SKM-1 (cell line): ENCODE results near the gene CXCL6.

Experiments used
- DNase-seq: peaks from one replicate; lab custom pipeline; 2025; ENCODE audit not compliant: unreplicated experiment; lab: John Stamatoyannopoulos, UW

CXCL6 gene

GRCh38 chr4:73865431-73866096 lies 29.1 kb downstream of the CXCL6 start:
- no peak for DNase-seq

GRCh38 chr4:73866246-73866645 lies 29.8 kb downstream of the CXCL6 start:
- no peak for DNase-seq

GRCh38 chr4:73867783-73868182 lies 31.3 kb downstream of the CXCL6 start:
- DNase-seq = no peak

GRCh38 chr4:73868206-73869129 lies 32.0 kb downstream of the CXCL6 start:
- no peak for DNase-seq

GRCh38 chr4:73869130-73870055 lies 32.9 kb downstream of the CXCL6 start, which contains the start of gene CXCL1:
TSS of gene CXCL1 (plus strand) at chr4:73869393. CDS start at chr4:73869471, 78 bp downstream.
- DNase-seq = no peak

GRCh38 chr4:73870260-73870659 lies 33.8 kb downstream of the CXCL6 start:
- DNase-seq = peak; percentile 45

GRCh38 chr4:73870768-73871167 lies 34.3 kb downstream of the CXCL6 start:
- no peak for DNase-seq

GRCh38 chr4:73871511-73872310 lies 35.2 kb downstream of the CXCL6 start:
- no peak for DNase-seq

- DNase-seq = peak; percentile 98
Measured at GRCh38 chr4:73872316-73873108, 36.0 kb downstream of the CXCL6 start.

GRCh38 chr4:73874386-73874785 lies 37.9 kb downstream of the CXCL6 start:
- DNase-seq = no peak

- DNase-seq = no peak
Measured at GRCh38 chr4:73875401-73875800, 38.9 kb downstream of the CXCL6 start.

GRCh38 chr4:73883306-73883705 lies 46.8 kb downstream of the CXCL6 start:
- DNase-seq = no peak

- DNase-seq = no peak
Measured at GRCh38 chr4:73885574-73886267, 49.2 kb downstream of the CXCL6 start.
